Epithelial cell of proximal tubule (primary cell): ENCODE data around the gene ULK4. TPM values are rescaled to one million over a fixed set of nuclear protein-coding genes. Genes with fewer than 3 reads are reported as not detected.

Experiments used
- DNase-seq: peaks from one replicate; pipeline ENCODE4 v3.0.0-alpha.2; 2011; ENCODE audit warnings: low read depth
- H3K4me3 ChIP-seq: 2 replicates; pipeline ENCODE4 v1.5.1; 2011; ENCODE audit warnings: low read depth, mild to moderate bottlenecking, low read length
- CTCF ChIP-seq: conservative IDR thresholded peaks from 2 replicates; pipeline ENCODE4 v1.5.1; 2012; ENCODE audit warnings: low read depth, mild to moderate bottlenecking, low read length
- total RNA-seq: library from RNA; depleted of rRNA; stranded (reverse); fragments of >200 nt; gene quantifications from 2 replicates; pipeline ENCODE4 v1.2.3, GENCODE V29; 2015

Gene ULK4
- total RNA-seq, 1 donor from 2014 or later = 2.2 TPM

GRCh38 chr3:41608347-41608746 is 353.6 kb downstream of the ULK4 start:
- TF ChIP-seq CTCF = no peak
- DNase-seq = no peak
- H3K4me3 ChIP-seq = no peak overlapping the region

DNA sequence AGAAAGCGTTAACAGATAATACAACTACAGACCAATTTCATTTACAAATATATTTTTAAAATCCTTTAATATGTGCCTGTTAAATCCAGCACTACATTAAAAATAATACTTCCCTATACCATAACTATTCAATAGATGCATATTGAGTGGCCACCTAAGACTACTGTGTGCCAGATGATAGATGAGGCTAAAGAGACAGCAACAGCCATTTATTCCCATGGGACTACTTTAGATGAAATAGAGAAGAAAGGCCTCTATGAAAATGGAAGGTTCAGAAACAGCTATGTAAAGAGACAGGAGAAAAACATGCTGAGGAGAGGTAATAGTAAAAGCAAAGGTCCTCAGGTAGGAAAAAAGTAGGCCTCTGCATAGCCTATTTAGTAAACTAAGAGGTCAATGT is 358.1 kb downstream of the ULK4 start:
- DNase-seq = no peak
- H3K4me3 ChIP-seq = no peak overlapping the region
- no peak for TF ChIP-seq CTCF

- no peak overlapping the region for H3K4me3 ChIP-seq
- TF ChIP-seq CTCF = no peak
These were observed 359.8 kb downstream of the ULK4 start for GRCh38 chr3:41602121-41602520.

GRCh38 chr3:41601404-41601987 is 360.4 kb downstream of the ULK4 start:
- H3K4me3 ChIP-seq = no peak overlapping the region
- DNase-seq = no peak
- TF ChIP-seq CTCF = no peak

More at GRCh38 chr3:41602121-41602520, 359.8 kb downstream of the ULK4 start:
- no peak for DNase-seq

DNA sequence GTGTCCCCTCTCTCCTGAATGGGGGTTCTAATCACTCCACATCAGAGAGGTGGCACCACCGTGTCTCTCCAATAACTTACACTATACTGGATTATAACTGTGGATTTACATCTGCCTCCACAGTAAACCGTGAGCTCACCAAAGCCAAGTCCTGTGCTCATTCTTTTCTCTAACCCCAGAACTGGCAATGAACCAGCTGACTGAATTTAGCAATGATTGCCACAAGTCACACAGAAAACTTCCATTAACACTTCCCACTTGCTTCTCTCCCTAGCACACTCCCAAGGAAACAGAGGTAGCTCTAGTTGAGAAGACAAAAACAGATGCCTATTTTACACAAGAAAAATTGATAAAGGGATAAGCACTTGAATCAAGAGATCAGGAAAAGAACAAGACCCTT is 361.3 kb downstream of the ULK4 start:
- TF ChIP-seq CTCF = no peak
- H3K4me3 ChIP-seq = no peak overlapping the region
- no peak for DNase-seq

DNA sequence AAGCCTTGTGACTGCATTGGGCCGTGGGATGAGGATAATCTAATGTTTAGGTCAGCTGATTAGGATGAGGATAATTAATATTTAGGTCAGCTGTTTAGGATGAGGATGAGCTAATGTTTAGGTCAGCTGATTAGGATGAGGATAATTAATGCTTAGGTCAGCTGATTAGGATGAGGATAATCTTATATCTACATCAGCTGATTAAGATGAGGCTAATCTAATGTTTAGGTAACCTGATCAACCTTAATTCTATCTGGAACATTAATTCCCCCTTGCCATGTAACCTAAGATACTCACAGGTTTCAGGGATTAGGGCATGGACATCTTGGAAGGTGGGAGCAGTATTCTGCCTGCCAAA is 362.8 kb downstream of the ULK4 start:
- no peak for TF ChIP-seq CTCF

GRCh38 chr3:41598402-41599126 is 363.3 kb downstream of the ULK4 start:
- no peak for DNase-seq
- H3K4me3 ChIP-seq = no peak overlapping the region
- TF ChIP-seq CTCF = no peak

More for the DNA sequence above, 362.8 kb downstream of the ULK4 start:
- DNase-seq = no peak
- no peak overlapping the region for H3K4me3 ChIP-seq
